ENCODE measurements around the gene GLT1D1.

GLT1D1 gene

GRCh38 chr12:128966203-128966810, 113.0 kb downstream of the GLT1D1 start:
- DNase-seq (ENCODE audit: low read depth in 2 of 2) = no peak

- no peak for DNase-seq (ENCODE audit: low read depth in 2 of 2)
These were observed 115.4 kb downstream of the GLT1D1 start for GRCh38 chr12:128968668-128969067.

- peak in 1 of 2 donors; percentile 16 for DNase-seq (ENCODE audit: low read depth in 2 of 2)
These were observed 116.3 kb downstream of the GLT1D1 start for GRCh38 chr12:128969480-128970055.

GRCh38 chr12:128970110-128970509, 116.8 kb downstream of the GLT1D1 start:
- DNase-seq (ENCODE audit: low read depth in 2 of 2) = no peak

- no peak for DNase-seq (ENCODE audit: low read depth in 2 of 2)
These were observed 117.7 kb downstream of the GLT1D1 start for GRCh38 chr12:128970941-128971340.

- DNase-seq (ENCODE audit: low read depth in 2 of 2) = no peak
These were observed 118.5 kb downstream of the GLT1D1 start for GRCh38 chr12:128971802-128972201.

- no peak for DNase-seq (ENCODE audit: low read depth in 2 of 2)
These were observed 120.8 kb downstream of the GLT1D1 start for GRCh38 chr12:128973883-128974681.

- no peak for DNase-seq (ENCODE audit: low read depth in 2 of 2)
These were observed 121.6 kb downstream of the GLT1D1 start for GRCh38 chr12:128974881-128975280.

GRCh38 chr12:128976120-128976738, 123.0 kb downstream of the GLT1D1 start:
- DNase-seq (ENCODE audit: low read depth in 2 of 2) = peak in 1 of 2 donors; percentile 13

GRCh38 chr12:128977441-128977840, 124.2 kb downstream of the GLT1D1 start:
- DNase-seq (ENCODE audit: low read depth in 2 of 2) = no peak

GRCh38 chr12:128978067-128978466, 124.8 kb downstream of the GLT1D1 start:
- no peak for DNase-seq (ENCODE audit: low read depth in 2 of 2)

- DNase-seq (ENCODE audit: low read depth in 2 of 2) = no peak
These were observed 127.3 kb downstream of the GLT1D1 start for GRCh38 chr12:128980623-128981022.

- DNase-seq (ENCODE audit: low read depth in 2 of 2) = no peak
These were observed 128.8 kb downstream of the GLT1D1 start for GRCh38 chr12:128981971-128982533.

- DNase-seq (ENCODE audit: low read depth in 2 of 2) = no peak
These were observed 129.7 kb downstream of the GLT1D1 start for GRCh38 chr12:128982933-128983332.

- no peak for DNase-seq (ENCODE audit: low read depth in 2 of 2)
These were observed 130.1 kb downstream of the GLT1D1 start for GRCh38 chr12:128983371-128983770.

- no peak for DNase-seq (ENCODE audit: low read depth in 2 of 2)
These were observed 133.7 kb downstream of the GLT1D1 start for GRCh38 chr12:128986957-128987356.

- DNase-seq (ENCODE audit: low read depth in 2 of 2) = no peak
These were observed 136.0 kb downstream of the GLT1D1 start for GRCh38 chr12:128989287-128989686.

GRCh38 chr12:128991716-128992115, 138.4 kb downstream of the GLT1D1 start:
- DNase-seq (ENCODE audit: low read depth in 2 of 2) = no peak

- no peak for DNase-seq (ENCODE audit: low read depth in 2 of 2)
These were observed 138.8 kb downstream of the GLT1D1 start for GRCh38 chr12:128992116-128992515.

- DNase-seq (ENCODE audit: low read depth in 2 of 2) = no peak
These were observed 139.3 kb downstream of the GLT1D1 start for GRCh38 chr12:128992550-128992949.

- DNase-seq (ENCODE audit: low read depth in 2 of 2) = no peak
These were observed 141.6 kb downstream of the GLT1D1 start for GRCh38 chr12:128994856-128995255.

- no peak for DNase-seq (ENCODE audit: low read depth in 2 of 2)
These were observed 142.3 kb downstream of the GLT1D1 start for GRCh38 chr12:128995619-128996018.
